ENCODE results near the gene RIMBP2.

DNA sequence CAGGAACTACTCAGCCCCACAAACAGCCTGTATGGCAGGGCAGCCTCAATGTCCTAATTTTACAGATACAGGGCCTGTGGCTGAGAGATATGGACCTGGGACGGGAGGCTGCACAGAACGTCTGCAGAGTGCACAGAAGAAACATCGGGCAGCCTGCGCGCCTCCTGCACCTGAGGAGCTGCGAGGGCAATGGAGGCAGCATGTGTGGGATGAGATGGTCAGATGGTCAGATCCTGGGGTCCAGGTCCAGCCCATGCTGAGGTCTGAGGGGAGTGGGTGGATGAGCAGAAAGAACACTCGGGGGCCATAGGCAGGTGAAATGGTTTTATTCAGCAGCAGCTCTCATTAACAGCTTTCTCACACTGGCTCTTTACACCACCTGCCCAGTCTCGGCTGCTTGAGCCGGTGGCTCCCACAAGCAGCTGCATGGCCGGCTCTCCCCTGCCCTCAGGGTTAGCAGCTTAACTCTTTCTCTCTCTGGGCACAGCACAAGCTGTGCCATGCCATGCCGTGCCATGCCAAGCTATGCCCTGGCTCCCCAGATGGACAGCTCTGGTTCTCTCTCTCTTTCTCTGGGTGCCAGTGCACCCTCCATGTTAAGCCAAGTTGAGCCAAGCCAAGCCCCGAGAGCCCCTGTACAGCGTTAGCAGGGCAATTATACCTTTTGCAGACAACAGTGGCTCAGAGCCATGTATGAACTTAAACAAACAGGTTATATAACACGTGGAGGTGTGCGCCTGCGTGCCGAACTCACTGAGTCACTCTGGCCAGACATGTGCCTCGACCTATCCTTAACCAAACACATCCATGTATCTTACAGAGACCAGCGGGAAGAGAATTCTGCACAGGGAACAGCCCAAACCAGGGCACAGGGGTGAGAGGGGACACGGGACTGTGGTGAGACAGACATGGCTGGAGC is 47.6 kb downstream of the RIMBP2 start:
- TF ChIP-seq, protein P1, sequence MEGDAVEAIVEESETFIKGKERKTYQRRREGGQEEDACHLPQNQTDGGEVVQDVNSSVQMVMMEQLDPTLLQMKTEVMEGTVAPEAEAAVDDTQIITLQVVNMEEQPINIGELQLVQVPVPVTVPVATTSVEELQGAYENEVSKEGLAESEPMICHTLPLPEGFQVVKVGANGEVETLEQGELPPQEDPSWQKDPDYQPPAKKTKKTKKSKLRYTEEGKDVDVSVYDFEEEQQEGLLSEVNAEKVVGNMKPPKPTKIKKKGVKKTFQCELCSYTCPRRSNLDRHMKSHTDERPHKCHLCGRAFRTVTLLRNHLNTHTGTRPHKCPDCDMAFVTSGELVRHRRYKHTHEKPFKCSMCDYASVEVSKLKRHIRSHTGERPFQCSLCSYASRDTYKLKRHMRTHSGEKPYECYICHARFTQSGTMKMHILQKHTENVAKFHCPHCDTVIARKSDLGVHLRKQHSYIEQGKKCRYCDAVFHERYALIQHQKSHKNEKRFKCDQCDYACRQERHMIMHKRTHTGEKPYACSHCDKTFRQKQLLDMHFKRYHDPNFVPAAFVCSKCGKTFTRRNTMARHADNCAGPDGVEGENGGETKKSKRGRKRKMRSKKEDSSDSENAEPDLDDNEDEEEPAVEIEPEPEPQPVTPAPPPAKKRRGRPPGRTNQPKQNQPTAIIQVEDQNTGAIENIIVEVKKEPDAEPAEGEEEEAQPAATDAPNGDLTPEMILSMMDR (IDR thresholded peaks at IDR 0.05; ENCODE audit: low read length): no peak
- no peak for TF ChIP-seq EZH2 (optimal IDR thresholded peaks at IDR 0.05; ENCODE audit: low read depth, low read length)
